NCI-H146 treated with DMSO at 0.1 percent for 48 hours (cell line): ENCODE data around the gene ZBED1.
"Not testable (repeated sequence)": the region's sequence is repeated elsewhere in the genome, so short reads cannot be mapped to it uniquely, and the experiment has no call there.

Source experiments
- DNase-seq: peaks from one replicate; lab custom pipeline; 2025; ENCODE audit not compliant: unreplicated experiment; lab: John Stamatoyannopoulos, UW

The ZBED1 gene

DNA sequence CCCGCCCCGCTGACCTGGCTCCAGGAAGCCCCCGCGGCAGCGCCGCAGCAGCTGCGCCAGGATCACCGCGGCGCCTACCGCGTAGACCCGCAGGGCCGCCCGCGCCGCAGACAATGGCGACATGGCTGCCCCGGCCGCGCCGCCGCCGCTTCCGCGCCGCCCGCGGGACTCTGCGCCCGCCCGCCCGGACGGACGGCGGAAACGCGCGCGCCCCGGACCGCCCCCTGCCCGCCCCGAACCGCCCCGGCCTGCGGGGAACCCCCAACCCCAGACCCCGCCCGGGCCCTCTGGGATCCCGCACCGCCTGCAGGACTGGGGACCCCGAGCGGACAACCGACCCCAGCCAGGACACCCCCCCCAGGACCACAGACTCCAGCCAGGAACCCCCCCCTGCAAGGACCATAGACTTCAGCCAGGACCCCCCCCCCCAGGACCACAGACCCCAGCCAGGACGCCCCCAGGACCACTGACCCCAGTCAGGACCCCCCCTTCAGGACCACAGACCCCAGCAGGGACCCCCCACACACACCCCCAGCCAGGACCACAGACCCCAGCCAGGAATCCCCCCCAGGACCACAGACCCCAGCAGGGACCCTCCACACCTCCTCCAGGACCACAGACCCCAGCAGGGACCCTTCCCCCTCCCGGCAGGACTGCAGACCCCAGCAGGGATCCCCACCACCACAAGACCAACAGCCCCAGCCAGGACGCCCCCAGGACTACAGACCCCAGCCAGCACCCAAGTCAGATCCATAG, at the start of gene ZBED1, which contains the start of gene DHRSX:
Gene ZBED1 (minus strand): TSS at position 174 of the 756 bp plus-strand sequence. CDS start 10,257 bp downstream, outside the sequence.
Gene DHRSX (minus strand): TSS at position 174 of the 756 bp plus-strand sequence. CDS start 51 bp downstream, at position 123.
- no peak for DNase-seq

DNA sequence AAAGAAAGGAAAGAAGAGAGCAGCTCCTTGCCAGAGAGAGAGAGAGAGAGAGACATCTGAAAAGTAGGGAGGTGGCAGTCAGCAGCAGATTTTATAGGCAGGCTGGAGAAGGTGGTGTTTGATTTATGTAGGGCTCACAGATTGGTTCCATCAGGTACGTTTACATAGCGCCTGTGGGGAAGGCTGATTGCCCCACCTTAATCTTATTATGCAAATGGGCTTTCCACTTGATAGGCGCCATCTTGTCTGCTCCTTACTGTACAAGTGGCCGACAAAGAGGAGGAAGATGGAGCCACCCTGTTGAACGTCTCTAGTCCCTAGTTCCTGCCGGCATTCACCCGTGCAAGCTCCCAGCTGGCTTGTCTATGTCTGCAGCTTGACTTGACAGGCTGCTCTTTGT, 49.1 kb upstream of the ZBED1 start:
- peak; percentile 87 for DNase-seq

DNA sequence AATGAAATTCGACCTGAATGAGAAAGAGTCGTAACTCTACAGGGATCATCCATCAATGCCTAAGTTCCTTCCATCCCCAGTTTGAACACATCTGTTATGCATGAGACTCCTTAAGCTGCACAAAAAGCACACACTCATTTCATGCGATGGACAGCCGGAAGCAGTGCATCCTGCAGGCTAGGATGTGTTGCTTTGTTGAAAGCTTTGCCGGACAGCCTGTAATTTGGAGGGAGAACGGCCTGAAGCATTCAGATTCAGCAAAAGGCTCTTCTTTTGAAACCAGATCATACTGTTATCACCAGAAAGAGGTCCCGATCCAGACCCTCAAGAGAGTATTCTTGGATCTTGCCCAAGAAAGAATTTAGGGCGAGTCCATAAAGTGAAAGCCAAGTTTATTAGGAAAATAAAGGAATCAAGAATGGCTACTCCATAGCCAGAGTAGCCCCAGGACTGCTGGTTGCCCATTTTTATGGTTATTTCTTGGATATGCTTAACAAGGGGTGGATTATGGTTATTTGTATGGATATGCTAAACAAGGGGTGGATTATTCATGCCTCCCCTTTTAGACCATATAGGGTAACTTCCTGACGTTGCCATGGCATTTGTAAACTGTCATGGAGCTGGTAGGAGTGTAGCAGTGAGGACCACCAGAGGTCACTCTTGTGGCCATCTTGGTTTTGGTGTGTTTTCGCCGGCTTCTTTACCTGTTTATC, 48.1 kb upstream of the ZBED1 start:
- no peak for DNase-seq

DNA sequence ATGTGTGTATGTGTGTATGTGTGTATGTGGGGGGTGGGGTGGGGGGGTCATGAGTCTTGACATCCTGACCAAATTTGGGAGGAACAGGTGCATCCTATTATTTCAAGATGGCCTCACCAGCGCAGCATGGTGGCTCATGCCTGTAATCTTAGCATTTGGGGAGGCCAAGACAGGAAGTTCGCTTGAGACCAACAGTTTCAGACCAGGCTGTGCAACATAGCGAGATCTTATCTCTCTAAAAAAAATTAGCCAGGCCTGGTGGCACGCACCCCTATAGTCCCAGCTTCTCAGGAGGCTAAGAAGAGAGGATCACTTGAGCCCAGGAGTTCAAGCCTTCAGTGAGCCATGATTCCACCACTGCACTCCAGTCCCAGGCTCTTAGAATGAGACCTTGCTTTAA, 47.0 kb upstream of the ZBED1 start:
- DNase-seq = no peak

DNA sequence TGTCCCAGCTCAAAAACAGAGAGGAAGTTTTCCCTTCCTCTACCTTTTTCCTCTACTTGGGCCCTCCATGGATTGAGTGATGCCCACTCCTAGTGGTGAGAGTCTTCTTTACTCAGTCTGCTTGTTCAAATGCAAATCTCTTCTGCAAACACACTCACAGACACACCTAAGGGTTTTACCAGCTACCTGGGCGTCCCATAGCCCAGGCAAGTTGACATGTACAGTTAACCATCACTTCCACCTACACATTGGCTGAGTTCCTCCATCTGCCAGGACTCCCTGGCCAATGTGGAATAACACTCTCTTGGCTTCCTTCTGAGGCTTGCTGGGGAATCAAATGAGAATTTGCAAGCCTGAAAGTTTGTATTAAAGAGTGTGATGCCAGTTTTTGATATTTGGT, 45.7 kb upstream of the ZBED1 start:
- DNase-seq = no peak

DNA sequence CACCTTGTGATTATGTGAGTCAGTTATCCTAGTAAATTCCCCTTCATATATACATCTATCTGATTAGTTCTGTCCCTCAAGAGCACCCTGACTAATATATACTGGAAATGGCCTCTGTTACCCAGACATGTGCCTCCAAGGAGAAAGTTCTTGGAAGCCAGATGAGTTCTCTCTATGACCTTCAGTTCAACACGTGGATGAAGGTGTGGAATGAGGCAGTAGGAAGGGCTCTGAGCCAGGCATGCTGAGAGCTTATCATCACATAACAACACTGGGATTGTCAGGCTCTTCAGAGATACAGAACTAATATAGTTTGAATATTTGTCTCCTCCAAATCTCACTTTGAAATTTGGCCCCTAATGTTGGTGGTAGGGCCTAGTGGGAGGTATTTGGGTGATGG, 44.4 kb upstream of the ZBED1 start:
- DNase-seq = no peak

DNA sequence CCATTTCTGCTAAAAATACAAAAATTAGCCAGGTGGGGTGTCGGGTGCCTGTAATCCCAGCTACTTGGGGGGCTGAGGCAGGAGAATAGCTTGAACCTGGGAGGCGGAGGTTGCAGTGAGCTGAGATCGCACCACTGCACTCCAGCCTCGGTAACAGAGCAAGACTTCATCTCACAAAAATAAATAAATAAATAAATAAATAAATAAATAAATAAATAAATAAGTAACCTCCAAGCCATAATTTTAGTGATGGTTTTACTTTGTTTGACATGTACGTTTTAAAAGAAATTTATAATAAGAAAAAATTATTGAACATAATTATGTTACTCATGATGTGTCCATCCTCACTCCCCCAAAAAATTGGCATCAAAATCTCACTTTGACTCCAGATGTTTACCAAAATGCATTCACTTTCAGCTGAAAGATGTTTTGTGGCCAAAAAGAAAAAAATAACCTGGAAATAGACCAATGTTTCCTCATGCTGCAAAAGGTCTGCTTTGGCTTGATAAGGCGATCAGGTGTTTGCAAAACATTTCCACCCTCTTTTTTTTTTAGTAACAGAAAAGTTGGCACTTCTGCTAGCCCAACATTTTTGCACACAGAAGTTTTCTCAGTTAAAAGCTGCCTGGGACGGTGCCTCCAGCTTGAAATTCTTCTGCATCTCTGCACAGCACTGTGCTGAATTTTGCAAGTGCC, 42.2 kb upstream of the ZBED1 start:
- DNase-seq = no peak

DNA sequence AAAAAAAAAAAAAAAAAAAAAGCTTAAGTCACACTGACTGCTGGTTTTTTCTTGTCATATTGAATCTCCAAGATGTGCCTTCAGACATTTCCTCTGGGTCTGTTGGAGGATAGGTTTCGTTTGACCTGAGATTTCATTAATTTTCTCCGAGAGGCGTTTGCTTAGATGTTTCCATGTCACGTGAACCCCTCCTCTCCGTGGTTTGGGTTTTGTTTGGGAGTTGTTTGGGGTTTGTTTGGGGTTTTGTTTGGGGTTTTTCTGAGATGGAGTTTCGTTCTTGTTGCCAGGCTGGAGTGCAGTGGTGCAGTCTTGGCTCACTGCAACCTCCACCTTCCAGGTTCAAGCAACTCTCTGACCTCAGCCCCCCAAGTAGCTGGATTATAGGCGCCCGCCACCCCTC, 40.8 kb upstream of the ZBED1 start:
- no peak for DNase-seq

DNA sequence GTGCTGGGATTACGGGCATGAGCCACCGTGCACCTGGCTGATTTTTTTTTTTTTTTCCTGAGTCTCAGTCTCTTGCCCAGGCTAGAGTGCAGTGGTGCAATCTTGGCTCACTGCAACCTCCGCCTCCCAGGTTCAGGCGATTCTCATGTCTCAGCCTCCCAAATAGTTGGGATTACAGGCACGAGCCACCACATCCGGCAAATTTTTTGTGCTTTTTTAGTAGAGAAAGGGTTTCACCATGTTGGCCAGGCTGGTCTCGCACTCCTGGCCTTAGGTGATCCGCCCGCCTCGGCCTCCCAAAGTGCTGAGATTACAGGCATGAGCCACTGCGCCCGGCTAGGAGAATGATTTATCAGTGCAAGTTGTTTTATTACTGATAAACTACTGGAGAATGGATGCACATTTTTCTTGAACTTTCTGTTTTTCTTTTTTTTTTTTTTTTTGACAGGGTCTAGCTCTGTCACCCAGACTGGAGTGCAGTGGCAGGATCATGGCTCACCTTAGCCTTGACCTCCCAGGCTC, 39.7 kb upstream of the ZBED1 start:
- no peak for DNase-seq

DNA sequence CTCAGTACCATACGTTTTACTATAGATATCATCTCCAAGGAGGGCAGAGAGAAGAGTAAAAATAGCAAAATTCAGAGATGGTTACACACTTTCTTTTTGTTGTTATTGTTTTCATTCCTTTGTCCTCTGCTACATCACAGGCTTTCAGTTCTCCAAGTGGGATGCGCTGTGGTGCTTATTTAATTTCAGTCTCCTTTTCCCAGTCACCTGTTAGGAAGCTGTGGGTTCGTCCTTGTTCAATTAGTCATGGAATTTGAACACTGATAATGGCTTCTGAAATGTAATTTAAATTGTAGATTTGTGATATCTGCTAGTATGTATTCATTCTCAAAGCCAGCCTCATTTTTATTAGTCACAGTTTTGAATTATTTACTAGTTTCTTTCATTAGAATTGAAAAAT, 38.8 kb upstream of the ZBED1 start:
- no peak for DNase-seq

DNA sequence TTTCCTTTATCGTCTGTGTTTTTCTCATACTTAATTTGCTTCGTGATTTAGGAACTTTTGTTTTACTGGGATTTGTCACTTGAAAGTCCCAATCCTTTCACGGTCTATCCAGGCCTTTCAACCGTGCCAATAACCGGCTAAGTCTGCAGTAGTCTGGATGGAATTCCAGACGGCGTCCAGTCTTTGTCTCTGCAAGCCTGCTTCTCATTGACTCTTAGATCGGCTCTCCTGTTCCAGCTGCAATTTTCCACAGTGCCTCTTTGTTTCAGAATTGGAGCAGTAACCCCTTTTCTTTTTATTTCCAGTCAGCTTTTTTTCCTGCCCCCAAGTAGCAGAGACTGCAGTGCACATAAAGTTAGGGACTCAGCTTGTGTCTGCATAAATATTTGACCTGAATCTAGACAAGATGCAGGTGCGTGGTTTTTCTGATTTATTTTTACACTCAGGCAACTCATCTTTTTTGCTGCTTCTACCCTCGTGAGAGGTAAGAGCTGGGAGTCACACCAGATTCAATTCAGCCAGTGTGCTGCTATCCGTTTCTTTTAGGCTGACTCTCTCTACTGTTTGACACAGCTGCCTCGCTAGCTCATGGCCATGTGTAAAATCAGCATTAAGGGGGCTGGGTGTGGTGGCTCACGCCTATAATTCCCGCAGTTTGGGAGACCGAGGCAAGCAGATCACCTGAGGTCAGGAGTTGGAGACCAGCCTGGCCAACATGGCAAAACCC, 37.4 kb upstream of the ZBED1 start:
- DNase-seq = peak; percentile 14

DNA sequence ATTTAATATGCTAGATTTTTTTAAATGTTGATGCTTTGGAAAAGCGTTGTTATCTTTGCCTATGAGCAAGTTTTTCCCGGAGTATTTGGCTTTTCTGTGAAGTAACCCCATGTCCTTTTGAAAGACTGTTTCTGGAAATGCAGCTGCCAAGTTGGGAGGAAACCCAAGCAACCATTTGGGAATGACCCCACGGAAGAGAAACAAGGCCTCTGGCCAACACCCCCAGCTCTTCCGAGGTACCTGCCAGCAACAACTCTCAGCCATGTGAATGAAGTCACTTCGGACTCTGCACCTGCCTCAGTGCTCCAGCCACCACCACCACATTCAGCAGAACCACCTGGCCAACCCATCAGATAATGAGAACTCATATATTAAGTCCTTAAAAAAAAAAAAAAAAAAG, 36.2 kb upstream of the ZBED1 start:
- peak; percentile 34 for DNase-seq

DNA sequence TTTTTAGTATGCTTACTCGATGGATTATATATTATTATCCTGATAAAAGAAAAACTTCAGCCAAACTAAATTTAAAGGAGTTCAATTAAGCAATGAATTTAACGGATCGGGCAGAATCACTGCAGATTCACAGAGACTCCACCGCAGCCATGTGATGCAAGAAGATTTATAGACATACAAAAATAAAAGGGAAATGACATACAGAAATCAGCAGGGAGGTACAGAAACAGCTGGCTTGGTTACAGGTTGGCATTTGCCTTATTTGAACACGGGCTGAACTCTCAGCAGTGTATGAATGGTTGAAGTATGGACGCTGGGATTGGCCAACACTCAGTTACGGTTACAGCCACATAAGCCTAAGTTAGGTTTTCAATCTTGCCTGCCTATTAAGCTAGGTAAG, 35.4 kb upstream of the ZBED1 start:
- no peak for DNase-seq

DNA sequence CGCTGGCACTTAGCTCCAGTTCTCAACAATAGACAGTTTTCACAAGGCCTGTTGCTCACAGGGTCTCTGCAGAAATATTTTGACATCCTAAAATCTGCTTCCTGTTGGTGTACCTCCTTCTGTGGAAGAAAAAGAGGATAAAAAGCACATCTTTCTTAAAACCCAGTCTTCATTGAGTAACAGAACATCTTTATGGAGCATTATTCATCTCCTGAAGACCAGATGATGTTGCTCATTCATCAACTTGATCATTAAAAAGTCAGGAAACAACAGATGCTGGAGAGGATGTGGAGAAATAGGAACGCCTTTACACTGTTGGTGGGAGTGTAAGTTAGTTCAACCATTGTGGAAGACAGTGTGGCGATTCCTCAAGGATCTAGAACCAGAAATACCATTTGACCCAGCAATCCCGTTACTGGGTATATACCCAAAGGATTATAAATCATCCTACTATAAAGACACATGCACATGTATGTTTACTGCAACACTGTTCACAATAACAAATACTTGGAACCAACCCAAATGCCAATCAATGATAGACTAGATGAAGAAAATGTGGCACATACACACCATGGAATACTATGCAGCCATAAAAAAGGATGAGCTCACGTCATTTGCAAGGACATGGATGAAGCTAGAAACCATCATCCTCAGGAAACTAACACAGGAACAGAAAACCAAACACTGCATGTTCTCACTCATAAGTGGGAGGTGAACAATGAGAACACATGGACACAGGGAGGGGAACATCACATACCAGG, 33.7 kb upstream of the ZBED1 start:
- not testable (repeated sequence) for DNase-seq

DNA sequence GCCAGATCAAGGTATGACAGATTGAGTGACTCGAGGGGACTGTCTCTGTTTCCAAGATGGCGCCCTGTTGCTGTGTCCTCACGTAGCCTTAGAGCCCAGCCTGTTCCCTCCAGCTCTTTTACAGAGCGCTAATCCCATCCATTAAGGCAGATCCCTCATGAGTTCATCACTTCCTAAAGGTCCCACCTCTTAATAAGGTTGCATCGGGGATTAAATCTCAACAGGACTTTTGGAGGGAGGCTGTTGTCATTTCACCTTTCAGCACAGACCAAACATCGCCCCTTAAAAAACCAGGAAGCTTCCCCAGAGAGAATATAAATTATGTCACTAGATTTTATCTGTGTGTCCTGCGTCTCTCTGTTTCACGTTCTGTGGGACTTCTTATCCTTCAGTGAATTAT, 32.6 kb upstream of the ZBED1 start:
- DNase-seq = peak; percentile 53

DNA sequence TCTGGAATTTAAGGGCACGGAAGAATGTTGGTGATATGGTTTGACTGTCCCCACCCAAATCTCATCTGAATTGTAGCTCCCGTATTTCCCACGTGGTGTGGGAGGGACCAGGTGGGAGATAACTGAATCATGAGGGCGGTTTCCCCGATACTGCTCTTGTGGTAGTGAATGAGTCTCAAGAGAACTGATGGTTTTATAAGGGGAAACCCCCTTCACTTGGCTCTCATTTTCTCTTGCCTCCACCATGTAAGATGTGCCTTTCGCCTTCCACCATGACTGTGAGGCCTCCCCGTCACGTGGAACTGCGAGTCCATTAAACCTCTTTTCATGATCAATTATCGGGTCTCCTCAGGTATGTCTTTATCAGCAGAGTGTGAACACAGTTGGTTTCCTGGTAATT, 25.6 kb upstream of the ZBED1 start:
- no peak for DNase-seq

DNA sequence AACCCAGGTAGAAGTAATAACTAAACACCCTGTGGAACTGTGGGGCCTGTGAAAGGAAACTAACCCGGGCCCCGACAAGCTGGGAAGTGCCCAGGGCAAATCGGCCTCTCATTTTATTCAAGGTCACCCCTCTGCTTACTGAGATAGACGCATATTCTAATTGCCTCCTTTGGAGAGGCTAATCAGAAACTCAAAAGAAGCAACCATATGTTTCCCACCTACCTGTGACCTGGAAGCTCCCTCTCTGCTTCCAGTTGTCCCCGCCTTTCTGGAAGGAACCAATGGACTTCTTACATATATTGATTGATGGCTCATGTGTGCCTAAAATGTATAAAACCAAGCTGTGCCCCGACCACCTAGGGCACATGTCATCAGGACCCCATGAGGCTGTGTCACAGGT, 23.1 kb upstream of the ZBED1 start:
- no peak for DNase-seq

DNA sequence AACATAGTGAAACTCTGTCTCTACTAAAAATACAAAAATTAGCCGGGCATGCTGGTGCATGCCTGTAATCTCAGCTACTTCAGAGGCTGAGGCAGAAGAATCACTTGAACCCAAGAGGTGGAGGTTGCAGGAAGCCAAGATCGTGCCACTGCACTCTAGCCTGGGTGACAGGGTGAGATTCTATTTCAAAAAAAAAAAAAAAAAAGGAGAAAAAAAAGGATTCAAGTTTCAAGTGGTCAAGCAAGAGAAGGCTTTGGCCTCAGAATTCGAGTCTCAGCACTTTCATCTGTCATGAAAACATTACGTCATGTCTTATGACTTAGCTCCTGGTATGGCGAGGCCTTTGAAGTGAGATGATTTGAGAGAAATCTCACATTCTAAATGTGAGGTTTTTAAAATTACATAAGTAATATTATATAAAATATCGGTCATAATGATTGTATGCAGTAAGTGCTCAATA, 21.2 kb upstream of the ZBED1 start:
- no peak for DNase-seq

DNA sequence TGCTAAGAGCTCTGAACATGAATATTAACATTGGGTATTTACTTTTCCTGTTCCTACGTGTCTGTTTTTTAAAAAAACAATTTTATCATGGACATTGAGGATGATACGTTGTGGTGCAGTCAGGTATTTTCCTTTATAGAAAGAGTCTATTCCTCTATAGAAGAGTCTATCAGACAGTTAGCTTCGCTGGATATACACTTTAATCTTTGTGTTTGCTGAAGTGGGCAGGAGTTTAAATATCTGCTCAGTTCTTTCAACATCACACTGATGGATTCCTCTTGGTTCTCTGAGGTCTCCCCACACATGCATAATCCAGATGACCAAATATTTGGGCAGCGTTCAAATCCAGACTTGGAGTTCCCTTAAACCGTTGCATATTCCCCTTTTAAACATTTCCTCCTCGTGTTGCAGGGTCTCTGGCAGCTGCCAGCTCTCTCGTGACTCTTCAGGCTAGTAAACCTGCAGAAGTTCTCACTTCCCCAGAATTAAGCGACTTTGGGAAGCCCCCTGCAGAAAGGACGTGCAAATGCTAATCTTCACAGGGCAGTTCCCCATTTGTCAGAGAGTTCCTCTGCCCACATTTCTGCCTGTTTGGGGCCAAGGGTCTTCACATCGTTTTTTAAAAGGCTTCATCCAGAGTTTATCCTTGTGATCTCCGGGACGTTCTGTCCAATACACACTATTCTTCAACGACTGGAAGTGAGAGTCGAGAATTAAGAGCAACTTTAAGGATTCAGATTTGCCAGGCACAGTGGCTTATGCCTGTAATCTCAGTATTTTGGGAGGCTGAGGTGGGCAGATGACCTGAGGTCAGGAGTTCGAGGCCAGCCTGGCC, 20.5 kb upstream of the ZBED1 start:
- DNase-seq = no peak
